Stimulated activated CD4-positive, alpha-beta T cell treated with anti-CD3 and anti-CD28 coated beads, Interleukin-12 subunit alpha, Interleukin-12 subunit beta, amount 100 ng/mL, for 48 hours (primary cell): Measurements from ENCODE around the gene ZNF667.
A peak's percentile ranks its signal among the peaks of the same experiment; 100 is the strongest.

Source experiments
- DNase-seq, 3 donors: peaks; one replicate each; pipeline ENCODE4 v3.0.0-alpha.2; 2020; ENCODE audit warnings: low read depth in 2 of 3, low spot score in 1 of 3

Gene ZNF667

GRCh38 chr19:56476651-56477428 is at the start of gene ZNF667:
Gene ZNF667, minus strand, starts transcription at chr19:56477345. Its CDS starts 14,975 bp downstream, at chr19:56462370.
- DNase-seq, result peak in 1 of 3 donors; percentile 3

- DNase-seq, result no peak
Measured at GRCh38 chr19:56525214-56525860, 48.2 kb upstream of the ZNF667 start.

- DNase-seq, result no peak
Measured at GRCh38 chr19:56508290-56508778, 31.2 kb upstream of the ZNF667 start.

GRCh38 chr19:56507446-56508289 is 30.5 kb upstream of the ZNF667 start, which contains the start of gene ZNF471:
Gene ZNF471, plus strand, starts transcription at chr19:56507855. Its CDS starts 3,717 bp downstream, at chr19:56511572.
- peak; percentile 62 to 75 (median 69) for DNase-seq

GRCh38 chr19:56504581-56504980 is 27.4 kb upstream of the ZNF667 start:
- DNase-seq, result no peak

GRCh38 chr19:56491399-56491798 is 14.3 kb upstream of the ZNF667 start:
- DNase-seq, result no peak

GRCh38 chr19:56477429-56478338 is 539 bp upstream of the ZNF667 start:
- peak; percentile 20 to 43 (median 26) for DNase-seq

GRCh38 chr19:56476093-56476492 is 1.1 kb downstream of the ZNF667 start:
- no peak for DNase-seq

- no peak for DNase-seq
Measured at GRCh38 chr19:56474308-56474707, 2.8 kb downstream of the ZNF667 start.

- no peak for DNase-seq
Measured at GRCh38 chr19:56441206-56441792, 35.8 kb downstream of the ZNF667 start.

GRCh38 chr19:56423985-56424353 is 53.2 kb downstream of the ZNF667 start:
- no peak for DNase-seq

- DNase-seq, result no peak
Measured at GRCh38 chr19:56423276-56423984, 53.7 kb downstream of the ZNF667 start.

GRCh38 chr19:56405062-56405461 is 72.1 kb downstream of the ZNF667 start:
- no peak for DNase-seq

GRCh38 chr19:56404705-56405056 is 72.5 kb downstream of the ZNF667 start:
- no peak for DNase-seq

- peak; percentile 75 to 88 (median 84) for DNase-seq
Measured at GRCh38 chr19:56403764-56404704, 73.1 kb downstream of the ZNF667 start, which contains the start of gene ZNF583. Gene ZNF583, plus strand, starts transcription at chr19:56404332. Its CDS starts 2,783 bp downstream, at chr19:56407115.

- DNase-seq, result no peak
Measured at GRCh38 chr19:56403261-56403660, 73.9 kb downstream of the ZNF667 start.

- no peak for DNase-seq
Measured at GRCh38 chr19:56400485-56400884, 76.7 kb downstream of the ZNF667 start.

GRCh38 chr19:56398809-56399208 is 78.3 kb downstream of the ZNF667 start:
- DNase-seq, result no peak
